Smooth muscle cell (in vitro differentiated cells): ENCODE measurements around the gene QSOX1. TPM values are rescaled to one million over a fixed set of nuclear protein-coding genes. Genes with fewer than 3 reads are reported as not detected.

ENCODE experiments used
- DNase-seq: peaks from one replicate; lab custom pipeline; 2025; ENCODE audit not compliant: unreplicated experiment; lab: John Stamatoyannopoulos, UW
- H2AFZ ChIP-seq: fragments of 200-600 bp; sonication (generic); 2 replicates; pipeline ENCODE4 v1.6.0; 2016; ENCODE audit warnings: antibody characterized with exemption, low read depth, mild to moderate bottlenecking
- H3F3A ChIP-seq: fragments of 200-600 bp; sonication (generic); 2 replicates; pipeline ENCODE4 v1.6.0; 2017; ENCODE audit warnings: antibody characterized with exemption, low read depth
- H3K27ac ChIP-seq: fragments of 200-600 bp; sonication (generic); 2 replicates; pipeline ENCODE4 v1.5.1; 2016; ENCODE audit warnings: low read depth, mild to moderate bottlenecking
- H3K27me3 ChIP-seq: fragments of 200-600 bp; sonication (generic); 2 replicates; pipeline ENCODE4 v1.6.1; 2016; ENCODE audit warnings: low read depth, mild to moderate bottlenecking
- H3K36me3 ChIP-seq: fragments of 200-600 bp; sonication (generic); 2 replicates; pipeline ENCODE4 v1.5.1; 2016; ENCODE audit warnings: low read depth
- H3K4me1 ChIP-seq: fragments of 200-600 bp; sonication (generic); 2 replicates; pipeline ENCODE4 v1.5.1; 2016; ENCODE audit warnings: low read depth
- H3K4me2 ChIP-seq: fragments of 200-600 bp; sonication (generic); 2 replicates; pipeline ENCODE4 v1.6.0; 2016; ENCODE audit warnings: mild to moderate bottlenecking
- H3K4me3 ChIP-seq: fragments of 200-600 bp; sonication (generic); 2 replicates; pipeline ENCODE4 v1.5.1; 2016; ENCODE audit warnings: mild to moderate bottlenecking
- H3K79me2 ChIP-seq: fragments of 200-600 bp; sonication (generic); 2 replicates; pipeline ENCODE4 v1.6.0; 2016; ENCODE audit warnings: low read depth, mild to moderate bottlenecking
- H3K9ac ChIP-seq: fragments of 200-600 bp; sonication (generic); 2 replicates; pipeline ENCODE4 v1.6.0; 2016; ENCODE audit warnings: low read depth
- H3K9me3 ChIP-seq: fragments of 200-600 bp; sonication (generic); replicated peaks from 2 replicates; pipeline ENCODE4 v1.5.1; 2016; ENCODE audit warnings: low read depth
- H4K20me1 ChIP-seq: fragments of 200-600 bp; sonication (generic); 2 replicates; pipeline ENCODE4 v1.6.0; 2016; ENCODE audit warnings: low read depth
- CTCF ChIP-seq: fragments of 200-600 bp; sonication (generic); IDR thresholded peaks from 2 replicates; pipeline ENCODE4 v1.5.1; 2017; ENCODE audit warnings: borderline replicate concordance, mild to moderate bottlenecking, antibody characterized with exemption; ENCODE audit not compliant: insufficient read depth, poor library complexity, severe bottlenecking
- WGBS: methylation state at CpG from one replicate; pipeline ENCODE4 v1.1.7; 2016; ENCODE audit warnings: low lambda C conversion rate; 5-methylcytosine and 5-hydroxymethylcytosine counted together
- polyA plus RNA-seq: library from polyadenylated mRNA; unstranded; fragments of >200 nt; fragmentation: Nextera tagmentation; extraction: Ambion mirVana; gene quantifications from 2 replicates; pipeline ENCODE4 v1.2.1, GENCODE V29; 2016
- total RNA-seq: library from RNA; depleted of rRNA; stranded (reverse); fragments of >200 nt; gene quantifications from 2 replicates; pipeline ENCODE4 v1.2.3, GENCODE V29; 2014

Gene QSOX1
- total and polyA plus RNA-seq, 2 experiments from 2014 or later: 71.5 to 75.8 TPM

GRCh38 chr1:180177931-180178330 is 23.3 kb downstream of the QSOX1 start:
- H3K9me3 ChIP-seq: no peaks in the 10 kb centered on the region
- no peak overlapping the region for H3K4me2 ChIP-seq
- 87% methylated on average over 4 of the region's 4 CpGs for WGBS
- no peak for TF ChIP-seq CTCF
- H3K4me3 ChIP-seq: no peak overlapping the region
- H3K27ac ChIP-seq: no peak overlapping the region
- DNase-seq: no peak
- no peaks in the 10 kb centered on the region for H3K79me2 ChIP-seq
- H3K36me3 ChIP-seq: no peaks in the 10 kb centered on the region
- no peak overlapping the region for H3K9ac ChIP-seq
- no peaks in the 10 kb centered on the region for H3K27me3 ChIP-seq
- H2AFZ ChIP-seq: no peak overlapping the region
- H4K20me1 ChIP-seq: peaks cover 2% of the 10 kb centered on the region
- no peaks in the 10 kb centered on the region for H3F3A ChIP-seq
- H3K4me1 ChIP-seq: no peaks in the 10 kb centered on the region

- peak; percentile 25 for DNase-seq
- TF ChIP-seq CTCF: peak; percentile 94
- H3K36me3 ChIP-seq: no peaks in the 10 kb centered on the region
- no peak overlapping the region for H3K4me3 ChIP-seq
- no peaks in the 10 kb centered on the region for H3K4me1 ChIP-seq
- H3K4me2 ChIP-seq: no peak overlapping the region
- 72% methylated on average over 12 of the region's 12 CpGs for WGBS
- H2AFZ ChIP-seq: no peak overlapping the region
- no peak overlapping the region for H3K9ac ChIP-seq
- no peaks in the 10 kb centered on the region for H3K79me2 ChIP-seq
- H3F3A ChIP-seq: no peaks in the 10 kb centered on the region
- H3K9me3 ChIP-seq: no peaks in the 10 kb centered on the region
- no peaks in the 10 kb centered on the region for H3K27me3 ChIP-seq
- H4K20me1 ChIP-seq: no peaks in the 10 kb centered on the region
- no peak overlapping the region for H3K27ac ChIP-seq
Measured at GRCh38 chr1:180178511-180179161, 24.0 kb downstream of the QSOX1 start.

GRCh38 chr1:180179162-180179957 is 24.7 kb downstream of the QSOX1 start:
- no peaks in the 10 kb centered on the region for H3K27me3 ChIP-seq
- H3K9ac ChIP-seq: no peak overlapping the region
- WGBS: 84% methylated on average over 12 of the region's 12 CpGs
- H2AFZ ChIP-seq: no peak overlapping the region
- H3K27ac ChIP-seq: no peak overlapping the region
- TF ChIP-seq CTCF: no peak
- H3K36me3 ChIP-seq: no peaks in the 10 kb centered on the region
- no peak overlapping the region for H3K4me2 ChIP-seq
- H3K4me3 ChIP-seq: no peak overlapping the region
- no peak for DNase-seq
- H3K79me2 ChIP-seq: no peaks in the 10 kb centered on the region
- H4K20me1 ChIP-seq: no peaks in the 10 kb centered on the region
- H3F3A ChIP-seq: no peaks in the 10 kb centered on the region
- H3K4me1 ChIP-seq: no peaks in the 10 kb centered on the region
- no peaks in the 10 kb centered on the region for H3K9me3 ChIP-seq
